ENCODE results near the gene RYR2.

- TF ChIP-seq CTCF (IDR thresholded peaks at IDR 0.05) (no peak), EZH2phosphoT487 (IDR thresholded peaks at IDR 0.05) (no peak)
Observed at GRCh38 chr1:237041461-237041794, 556 bp upstream of the RYR2 start.
